B cell (primary cell): ENCODE results near the gene PHEX.

Experiments
- CTCF ChIP-seq: fragments of 200-600 bp; IDR thresholded peaks from one replicate; pipeline ENCODE4 v1.8.0; 2022; ENCODE audit warnings: antibody characterized with exemption, mild to moderate bottlenecking
- EZH2 ChIP-seq: IDR thresholded peaks from 2 replicates; pipeline ENCODE4 v1.6.1; 2012; ENCODE audit warnings: borderline replicate concordance, low read depth, mild to moderate bottlenecking, moderate library complexity, low read length; ENCODE audit not compliant: insufficient read depth, poor library complexity, severe bottlenecking

GRCh38 chrX:22246620-22247019, 214.5 kb downstream of the PHEX start:
- no peak for TF ChIP-seq CTCF
- TF ChIP-seq EZH2 = no peak
